Measurements from ENCODE around the gene CDC34.

DNA sequence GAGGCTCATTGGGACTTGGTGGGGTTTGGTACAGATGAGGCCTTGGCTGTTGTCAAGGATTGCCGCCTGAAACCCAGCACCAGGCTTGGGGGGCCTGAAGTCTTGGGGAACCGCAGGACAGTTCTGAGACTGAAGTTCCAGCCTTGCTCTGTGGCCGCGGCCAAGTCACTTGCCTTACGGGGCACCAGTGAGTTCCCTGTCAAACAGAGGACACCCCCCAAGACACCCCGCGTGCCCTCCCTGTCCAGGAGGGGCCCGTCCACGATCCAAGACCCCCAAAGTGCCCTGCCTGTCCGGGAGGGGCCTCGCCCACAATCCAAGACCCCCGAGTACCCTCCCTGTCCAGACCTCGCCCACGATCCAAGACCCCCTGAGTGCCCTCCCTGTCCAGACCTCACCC is 2.5 kb downstream of the CDC34 start:
- TF ChIP-seq, protein P1, sequence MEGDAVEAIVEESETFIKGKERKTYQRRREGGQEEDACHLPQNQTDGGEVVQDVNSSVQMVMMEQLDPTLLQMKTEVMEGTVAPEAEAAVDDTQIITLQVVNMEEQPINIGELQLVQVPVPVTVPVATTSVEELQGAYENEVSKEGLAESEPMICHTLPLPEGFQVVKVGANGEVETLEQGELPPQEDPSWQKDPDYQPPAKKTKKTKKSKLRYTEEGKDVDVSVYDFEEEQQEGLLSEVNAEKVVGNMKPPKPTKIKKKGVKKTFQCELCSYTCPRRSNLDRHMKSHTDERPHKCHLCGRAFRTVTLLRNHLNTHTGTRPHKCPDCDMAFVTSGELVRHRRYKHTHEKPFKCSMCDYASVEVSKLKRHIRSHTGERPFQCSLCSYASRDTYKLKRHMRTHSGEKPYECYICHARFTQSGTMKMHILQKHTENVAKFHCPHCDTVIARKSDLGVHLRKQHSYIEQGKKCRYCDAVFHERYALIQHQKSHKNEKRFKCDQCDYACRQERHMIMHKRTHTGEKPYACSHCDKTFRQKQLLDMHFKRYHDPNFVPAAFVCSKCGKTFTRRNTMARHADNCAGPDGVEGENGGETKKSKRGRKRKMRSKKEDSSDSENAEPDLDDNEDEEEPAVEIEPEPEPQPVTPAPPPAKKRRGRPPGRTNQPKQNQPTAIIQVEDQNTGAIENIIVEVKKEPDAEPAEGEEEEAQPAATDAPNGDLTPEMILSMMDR (IDR thresholded peaks at IDR 0.05; ENCODE audit: borderline replicate concordance, extremely low read depth, low read length, poor library complexity, severe bottlenecking), result no peak
- no peak for TF ChIP-seq EZH2 (IDR thresholded peaks at IDR 0.05; ENCODE audit: borderline replicate concordance, low read depth, low read length, severe bottlenecking)

Data from DND-41 (cell line).